Fibroblast of lung (primary cell): ENCODE data around the gene RNF43.

ENCODE experiments used
- CTCF ChIP-seq, 2 donors: IDR thresholded peaks in 1 of 2; conservative IDR thresholded peaks in 1 of 2; 1 replicate in 1 of 2; 2 replicates in 1 of 2; pipeline ENCODE4 v1.5.1; 2011 to 2012; ENCODE audit warnings: low read length in 2 of 2, control low read depth in 1 of 2, inconsistent platforms in 1 of 2, low read depth in 1 of 2, mild to moderate bottlenecking in 1 of 2
- EZH2 ChIP-seq: IDR thresholded peaks from 2 replicates; pipeline ENCODE4 v1.5.1; 2012; ENCODE audit warnings: low read length, control low read depth, mild to moderate bottlenecking; ENCODE audit errors: missing control alignments

- TF ChIP-seq CTCF (conservative IDR thresholded peaks at IDR 0.05 in 1 of 2, IDR thresholded peaks at IDR 0.05 in 1 of 2; ENCODE audit: low read depth in 1 of 2, low read length in 2 of 2) (no peak), EZH2 (no peak)
Observed at GRCh38 chr17:58415371-58416055, 1.8 kb downstream of the RNF43 start.
